Nephron (organoid): ENCODE data around the gene ITFG2.
A peak's percentile ranks its signal among the peaks of the same experiment; 100 is the strongest.

Source experiments
- H3K27ac Mint-ChIP-seq, 3 experiments: 2 replicates each; pipeline ENCODE4 v1.8.0; 2020; ENCODE audit warnings: mixed read lengths in 3 of 3, mild to moderate bottlenecking in 2 of 3, moderate library complexity in 1 of 3
- H3K27me3 Mint-ChIP-seq: 2 replicates; pipeline ENCODE4 v1.8.0; 2021; ENCODE audit warnings: low read depth, mild to moderate bottlenecking, moderate library complexity, mixed read lengths
- H3K36me3 Mint-ChIP-seq: 2 replicates; pipeline ENCODE4 v1.8.0; 2020; ENCODE audit warnings: low read depth, mixed read lengths
- H3K4me1 Mint-ChIP-seq: 2 replicates; pipeline ENCODE4 v1.8.0; 2020; ENCODE audit warnings: mixed read lengths
- H3K4me3 Mint-ChIP-seq, 3 experiments: 2 replicates each; pipeline ENCODE4 v1.8.0; 2020; ENCODE audit warnings: mild to moderate bottlenecking in 3 of 3, mixed read lengths in 3 of 3, moderate library complexity in 2 of 3
- H3K9me3 Mint-ChIP-seq: 2 replicates; pipeline ENCODE4 v1.8.0; 2020; ENCODE audit warnings: mixed read lengths
- TF ChIP-seq, protein P1 (sequence below), 3 experiments: fragments of 200-600 bp; sonication (generic); IDR thresholded peaks; one replicate each; pipeline ENCODE4 v1.5.0; 2021; ENCODE audit warnings: antibody characterized with exemption in 3 of 3; ENCODE audit not compliant: unreplicated experiment in 3 of 3

Gene ITFG2

GRCh38 chr12:2797721-2798418 lies 14.6 kb upstream of the ITFG2 start:
- H3K36me3 Mint-ChIP-seq, result peaks cover 56% of the 10 kb centered on the region
- peak overlapping the region; percentile 94 to 99 (median 99) for H3K4me3 Mint-ChIP-seq
- TF ChIP-seq, protein P1, sequence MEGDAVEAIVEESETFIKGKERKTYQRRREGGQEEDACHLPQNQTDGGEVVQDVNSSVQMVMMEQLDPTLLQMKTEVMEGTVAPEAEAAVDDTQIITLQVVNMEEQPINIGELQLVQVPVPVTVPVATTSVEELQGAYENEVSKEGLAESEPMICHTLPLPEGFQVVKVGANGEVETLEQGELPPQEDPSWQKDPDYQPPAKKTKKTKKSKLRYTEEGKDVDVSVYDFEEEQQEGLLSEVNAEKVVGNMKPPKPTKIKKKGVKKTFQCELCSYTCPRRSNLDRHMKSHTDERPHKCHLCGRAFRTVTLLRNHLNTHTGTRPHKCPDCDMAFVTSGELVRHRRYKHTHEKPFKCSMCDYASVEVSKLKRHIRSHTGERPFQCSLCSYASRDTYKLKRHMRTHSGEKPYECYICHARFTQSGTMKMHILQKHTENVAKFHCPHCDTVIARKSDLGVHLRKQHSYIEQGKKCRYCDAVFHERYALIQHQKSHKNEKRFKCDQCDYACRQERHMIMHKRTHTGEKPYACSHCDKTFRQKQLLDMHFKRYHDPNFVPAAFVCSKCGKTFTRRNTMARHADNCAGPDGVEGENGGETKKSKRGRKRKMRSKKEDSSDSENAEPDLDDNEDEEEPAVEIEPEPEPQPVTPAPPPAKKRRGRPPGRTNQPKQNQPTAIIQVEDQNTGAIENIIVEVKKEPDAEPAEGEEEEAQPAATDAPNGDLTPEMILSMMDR (IDR thresholded peaks at IDR 0.05; ENCODE audit: unreplicated experiment in 3 of 3), result no peak
- H3K4me1 Mint-ChIP-seq, result peaks cover 13% of the 10 kb centered on the region
- no peaks in the 10 kb centered on the region for H3K9me3 Mint-ChIP-seq
- no peak overlapping the region for H3K27ac Mint-ChIP-seq
- H3K27me3 Mint-ChIP-seq, result no peaks in the 10 kb centered on the region

GRCh38 chr12:2800046-2800570 lies 12.4 kb upstream of the ITFG2 start:
- Mint-ChIP-seq H3K36me3 (peaks cover 78% of the 10 kb centered on the region), H3K4me1 (peaks cover 28% of the 10 kb centered on the region), H3K4me3 (no peak overlapping the region), H3K9me3 (no peaks in the 10 kb centered on the region), H3K27me3 (no peaks in the 10 kb centered on the region), H3K27ac (no peak overlapping the region)
- TF ChIP-seq, protein P1 (IDR thresholded peaks at IDR 0.05; ENCODE audit: unreplicated experiment in 3 of 3), result no peak

GRCh38 chr12:2801044-2801783 lies 11.3 kb upstream of the ITFG2 start:
- TF ChIP-seq, protein P1 (IDR thresholded peaks at IDR 0.05; ENCODE audit: unreplicated experiment in 3 of 3), result no peak
- Mint-ChIP-seq H3K4me3 (no peak overlapping the region), H3K27me3 (no peaks in the 10 kb centered on the region), H3K4me1 (peaks cover 32% of the 10 kb centered on the region), H3K36me3 (peaks cover 85% of the 10 kb centered on the region), H3K27ac (no peak overlapping the region), H3K9me3 (no peaks in the 10 kb centered on the region)

DNA sequence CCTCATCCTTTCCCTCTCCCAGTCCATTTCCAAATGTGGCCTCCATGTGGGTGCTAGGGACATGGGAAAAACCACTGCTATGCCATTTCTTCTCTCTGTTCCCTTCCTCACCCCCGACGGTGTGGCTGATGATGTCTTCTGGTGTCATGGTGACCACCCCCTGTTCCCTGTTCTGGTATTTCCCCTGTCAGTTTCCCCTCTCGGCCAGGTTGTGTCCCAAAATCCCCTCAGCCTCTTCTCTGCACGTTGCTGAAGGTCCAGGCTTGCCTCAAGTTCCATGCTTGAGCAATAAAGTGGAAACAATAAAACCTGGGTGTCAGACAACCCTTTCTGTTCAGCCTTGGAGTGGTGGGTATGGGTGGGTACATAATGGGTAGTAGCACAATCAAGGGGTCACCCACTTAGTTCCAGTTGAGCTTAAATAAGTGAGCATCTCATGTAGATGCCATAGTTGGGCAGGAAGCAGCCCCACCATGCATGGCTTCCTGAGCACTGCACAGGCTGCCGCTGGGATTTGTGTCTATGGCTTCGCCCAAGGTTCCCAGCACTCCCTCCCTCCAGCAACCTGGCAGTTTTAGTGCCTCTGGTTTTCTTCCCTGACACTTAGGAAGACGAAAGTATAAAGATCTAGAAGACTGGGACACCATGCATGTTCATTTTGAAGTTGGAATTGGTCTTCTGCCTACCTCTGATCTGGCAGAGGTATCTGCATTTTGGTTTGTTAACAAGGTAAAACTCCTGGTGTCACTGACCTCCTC lies 8.7 kb upstream of the ITFG2 start:
- peaks cover 73% of the 10 kb centered on the region for H3K36me3 Mint-ChIP-seq
- peak overlapping the region; percentile 71 to 84 (median 80) for H3K27ac Mint-ChIP-seq
- TF ChIP-seq, protein P1 (IDR thresholded peaks at IDR 0.05; ENCODE audit: unreplicated experiment in 3 of 3), result no peak
- H3K4me3 Mint-ChIP-seq, result no peak overlapping the region
- no peaks in the 10 kb centered on the region for H3K9me3 Mint-ChIP-seq
- H3K4me1 Mint-ChIP-seq, result peaks cover 21% of the 10 kb centered on the region
- no peaks in the 10 kb centered on the region for H3K27me3 Mint-ChIP-seq

GRCh38 chr12:2804393-2805142 lies 7.9 kb upstream of the ITFG2 start:
- Mint-ChIP-seq H3K4me3 (no peak overlapping the region), H3K9me3 (no peaks in the 10 kb centered on the region), H3K36me3 (peaks cover 65% of the 10 kb centered on the region), H3K4me1 (peaks cover 21% of the 10 kb centered on the region), H3K27me3 (no peaks in the 10 kb centered on the region), H3K27ac (peak overlapping the region; percentile 71 to 84 (median 80))
- TF ChIP-seq, protein P1 (IDR thresholded peaks at IDR 0.05; ENCODE audit: unreplicated experiment in 3 of 3), result no peak
